GM23338 (cell line): ENCODE measurements around the gene ASB5. TPM values are rescaled to one million over a fixed set of nuclear protein-coding genes. Genes with fewer than 3 reads are reported as not detected.

Source experiments
- ATAC-seq: fragments of 200-7000 bp; cut with Tn5 transposase; 3 replicates; pipeline ENCODE4 v1.9.1; 2020
- DNase-seq: peaks from one replicate; pipeline ENCODE4 v3.0.0-alpha.2; 2015; ENCODE audit warnings: low spot score
- H2AFZ ChIP-seq: fragments of 200-600 bp; sonication (generic); 2 replicates; pipeline ENCODE4 v1.8.0; 2016; ENCODE audit warnings: antibody characterized with exemption, mild to moderate bottlenecking, moderate library complexity
- H3F3A ChIP-seq: fragments of 200-600 bp; sonication (generic); replicated peaks from 2 replicates; pipeline ENCODE4 v1.8.0; 2017; ENCODE audit warnings: antibody characterized with exemption, mixed run types, low read depth
- H3K27ac ChIP-seq: fragments of 200-600 bp; sonication (generic); 2 replicates; pipeline ENCODE4 v1.6.1; 2016; ENCODE audit warnings: low read depth
- H3K27me3 ChIP-seq: fragments of 200-600 bp; sonication (generic); 2 replicates; pipeline ENCODE4 v1.8.0; 2016; ENCODE audit warnings: mild to moderate bottlenecking, mixed run types, moderate library complexity; ENCODE audit not compliant: insufficient read depth
- H3K36me3 ChIP-seq: fragments of 200-600 bp; sonication (generic); 2 replicates; pipeline ENCODE4 v1.8.0; 2016; ENCODE audit warnings: mild to moderate bottlenecking; ENCODE audit not compliant: insufficient read depth
- H3K4me1 ChIP-seq: fragments of 200-600 bp; sonication (generic); 2 replicates; pipeline ENCODE4 v1.8.0; 2016; ENCODE audit warnings: mild to moderate bottlenecking, moderate library complexity; ENCODE audit not compliant: insufficient read depth
- H3K4me2 ChIP-seq: fragments of 200-600 bp; sonication (generic); 2 replicates; pipeline ENCODE4 v1.7.1; 2017; ENCODE audit warnings: mixed run types
- H3K4me3 ChIP-seq: fragments of 200-600 bp; sonication (generic); 2 replicates; pipeline ENCODE4 v1.6.1; 2016; ENCODE audit warnings: mixed run types
- H3K79me2 ChIP-seq: fragments of 200-600 bp; sonication (generic); replicated peaks from 2 replicates; pipeline ENCODE4 v1.8.0; 2017; ENCODE audit warnings: mild to moderate bottlenecking; ENCODE audit not compliant: insufficient read depth
- H3K9me2 ChIP-seq: fragments of 200-600 bp; sonication (generic); 2 replicates; pipeline ENCODE4 v1.8.0; 2017; ENCODE audit not compliant: insufficient read depth
- H4K20me1 ChIP-seq: fragments of 200-600 bp; sonication (generic); replicated peaks from 2 replicates; pipeline ENCODE4 v1.8.0; 2017; ENCODE audit warnings: mild to moderate bottlenecking; ENCODE audit not compliant: insufficient read depth
- H3K27ac Mint-ChIP-seq: 2 replicates; pipeline ENCODE4 v1.8.0; 2020; ENCODE audit warnings: inconsistent platforms, mild to moderate bottlenecking, moderate library complexity, mixed read lengths
- H3K27me3 Mint-ChIP-seq: 3 replicates; pipeline ENCODE4 v1.8.0; 2022; ENCODE audit warnings: low read depth, mild to moderate bottlenecking, moderate library complexity, mixed read lengths, inconsistent platforms; ENCODE audit not compliant: insufficient read depth, poor library complexity
- H3K36me3 Mint-ChIP-seq: 3 replicates; pipeline ENCODE4 v1.8.0; 2021; ENCODE audit warnings: low read depth, mild to moderate bottlenecking, inconsistent platforms, moderate library complexity, mixed read lengths
- H3K4me1 Mint-ChIP-seq: 3 replicates; pipeline ENCODE4 v1.8.0; 2020; ENCODE audit warnings: mild to moderate bottlenecking, inconsistent platforms, mixed read lengths
- H3K4me3 Mint-ChIP-seq: 3 replicates; pipeline ENCODE4 v1.8.0; 2021; ENCODE audit warnings: moderate library complexity, mild to moderate bottlenecking, inconsistent platforms, mixed read lengths
- H3K9me3 Mint-ChIP-seq: 3 replicates; pipeline ENCODE4 v1.8.0; 2020; ENCODE audit warnings: moderate library complexity, mild to moderate bottlenecking, inconsistent platforms, mixed read lengths
- CREB1 ChIP-seq: fragments of 250-450 bp; sonication (Bioruptor Pico); IDR thresholded peaks from 2 replicates; pipeline ENCODE4 v1.5.0; 2020; ENCODE audit warnings: low read depth, mild to moderate bottlenecking, moderate library complexity
- CTCF ChIP-seq, 2 experiments: fragments of 200-600 bp in 1 of 2; sonication (generic) in 1 of 2; conservative IDR thresholded peaks; 2 replicates each; pipeline versions ENCODE4 v1.5.1 to v1.6.1; 2016 to 2017; ENCODE audit warnings: antibody characterized with exemption in 2 of 2, low read depth in 2 of 2, mild to moderate bottlenecking in 2 of 2, moderate library complexity in 1 of 2
- ETS1 ChIP-seq: IDR thresholded peaks from 2 replicates; pipeline ENCODE4 v1.6.1; 2016; ENCODE audit warnings: antibody characterized with exemption
- EZH2 ChIP-seq: fragments of 200-600 bp; sonication (generic); IDR thresholded peaks from one replicate; pipeline ENCODE4 v1.8.0; 2017; ENCODE audit warnings: antibody characterized with exemption, mild to moderate bottlenecking, low read depth; ENCODE audit not compliant: unreplicated experiment
- EZH2phosphoT487 ChIP-seq: fragments of 200-600 bp; sonication (generic); IDR thresholded peaks from one replicate; pipeline ENCODE4 v1.8.1; 2018; ENCODE audit warnings: antibody characterized with exemption; ENCODE audit not compliant: unreplicated experiment
- JUNB ChIP-seq: IDR thresholded peaks from one replicate; pipeline ENCODE4 v1.6.1; 2016; ENCODE audit warnings: antibody characterized with exemption; ENCODE audit not compliant: unreplicated experiment
- POLR2AphosphoS5 ChIP-seq: IDR thresholded peaks from 2 replicates; pipeline ENCODE4 v1.6.1; 2016; ENCODE audit warnings: antibody characterized with exemption, low read depth
- STAT1 ChIP-seq: IDR thresholded peaks from one replicate; pipeline ENCODE4 v1.6.1; 2016; ENCODE audit warnings: antibody characterized with exemption; ENCODE audit not compliant: unreplicated experiment
- ZNF114 ChIP-seq: fragments of 250-450 bp; sonication (Bioruptor Pico); IDR thresholded peaks from 2 replicates; pipeline ENCODE4 v1.5.0; 2020; ENCODE audit warnings: mild to moderate bottlenecking, moderate library complexity
- ZNF331 ChIP-seq: fragments of 250-450 bp; sonication (Bioruptor Pico); IDR thresholded peaks from 2 replicates; pipeline ENCODE4 v1.5.0; 2020; ENCODE audit warnings: low read depth, mild to moderate bottlenecking, moderate library complexity
- ZNF462 ChIP-seq: fragments of 250-450 bp; sonication (Bioruptor Pico); IDR thresholded peaks from 2 replicates; pipeline ENCODE4 v1.5.0; 2020; ENCODE audit warnings: mild to moderate bottlenecking, moderate library complexity
- polyA plus RNA-seq: library from polyadenylated mRNA; unstranded; fragments of >200 nt; fragmentation: Nextera tagmentation; extraction: Ambion mirVana; gene quantifications from 2 replicates; pipeline ENCODE4 v1.2.1, GENCODE V29; 2016
- total RNA-seq: library from RNA; depleted of rRNA; stranded (reverse); fragments of >200 nt; shearing (Covaris generic); gene quantifications from 2 replicates; pipeline ENCODE4 v1.2.3, GENCODE V29; 2014

ASB5 gene
- total and polyA plus RNA-seq, 2 experiments from 2014 or later: not detected

GRCh38 chr4:176306837-176307665 lies 38.0 kb upstream of the ASB5 start (continued):
- TF ChIP-seq CTCF (conservative IDR thresholded peaks at IDR 0.05; ENCODE audit: low read depth in 2 of 2) (no peak), ETS1 (no peak), JUNB (no peak), CREB1 (CRISPR knock-in tag) (no peak), ZNF114 (CRISPR knock-in tag) (no peak), ZNF331 (CRISPR knock-in tag) (no peak), EZH2 (no peak)

- H3K36me3 Mint-ChIP-seq: no peaks in the 10 kb centered on the region
- H3K9me3 Mint-ChIP-seq: no peaks in the 10 kb centered on the region; the same call in 2 of the 3 replicates
- H3K4me2 ChIP-seq: no peak overlapping the region
- peaks cover 8% of the 10 kb centered on the region for H3K4me1 ChIP-seq
- H2AFZ ChIP-seq: no peak overlapping the region
- no peak overlapping the region for H3K27ac Mint-ChIP-seq
- H4K20me1 ChIP-seq: no peaks in the 10 kb centered on the region; the same call in 1 of the 2 replicates
- H3F3A ChIP-seq: no peaks in the 10 kb centered on the region
- ATAC-seq (peak; percentile 82), DNase-seq (peak; percentile 79)
- no peak overlapping the region for H3K4me3 ChIP-seq
- H3K27me3 Mint-ChIP-seq: peaks cover 14% of the 10 kb centered on the region
- no peaks in the 10 kb centered on the region for H3K79me2 ChIP-seq
- H3K9me2 ChIP-seq: no peaks in the 10 kb centered on the region
- H3K4me1 Mint-ChIP-seq: peaks cover 17% of the 10 kb centered on the region
- no peak overlapping the region for H3K27ac ChIP-seq
- no peaks in the 10 kb centered on the region for H3K36me3 ChIP-seq
- peaks cover 62% of the 10 kb centered on the region for H3K27me3 ChIP-seq
- H3K4me3 Mint-ChIP-seq: no peak overlapping the region
- TF ChIP-seq EZH2phosphoT487 (no peak), CREB1 (CRISPR knock-in tag) (no peak), JUNB (no peak), ZNF331 (CRISPR knock-in tag) (no peak), ZNF462 (peak; percentile 68; the same call in 1 of the 2 replicates), EZH2 (no peak), POLR2AphosphoS5 (peak; percentile 48; the same call in 1 of the 2 replicates), STAT1 (no peak)
Observed at GRCh38 chr4:176303938-176304337, 34.9 kb upstream of the ASB5 start.
